NCI-H1694 treated with DMSO at 0.1 percent for 48 hours (cell line): ENCODE results near the gene LEMD2.

ENCODE experiments used
- DNase-seq: peaks from one replicate; lab custom pipeline; 2025; lab: John Stamatoyannopoulos, UW

The LEMD2 gene

GRCh38 chr6:33774774-33775173, 14.2 kb downstream of the LEMD2 start:
- no peak for DNase-seq

DNA sequence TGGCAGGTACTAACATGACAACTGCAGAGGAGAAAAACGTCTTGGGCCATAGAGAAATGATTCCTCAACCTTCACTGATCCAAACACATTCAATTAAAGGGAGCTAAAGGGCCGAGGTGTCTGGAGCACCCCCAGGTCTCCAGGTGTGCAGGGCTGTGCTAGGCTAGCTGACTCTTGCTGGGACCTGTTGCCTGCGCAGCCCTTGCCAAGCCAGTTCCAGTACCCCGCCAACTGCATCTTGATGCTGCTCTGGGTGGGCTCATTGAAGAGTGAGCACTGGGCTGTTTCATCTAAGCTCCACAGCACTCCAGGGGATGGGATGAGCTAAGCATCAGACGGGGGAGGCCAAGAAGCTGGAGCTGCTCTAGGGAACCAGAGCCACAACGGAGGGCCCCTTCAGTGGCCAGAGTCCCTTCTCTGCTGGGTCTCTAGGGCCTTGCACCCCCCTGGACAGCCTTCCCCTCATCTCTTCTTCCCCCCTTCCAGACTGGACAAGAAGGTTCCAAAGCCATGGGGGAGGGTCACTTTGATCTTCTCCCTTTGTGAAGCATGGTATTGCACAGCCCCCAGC, 15.9 kb downstream of the LEMD2 start:
- no peak for DNase-seq

DNA sequence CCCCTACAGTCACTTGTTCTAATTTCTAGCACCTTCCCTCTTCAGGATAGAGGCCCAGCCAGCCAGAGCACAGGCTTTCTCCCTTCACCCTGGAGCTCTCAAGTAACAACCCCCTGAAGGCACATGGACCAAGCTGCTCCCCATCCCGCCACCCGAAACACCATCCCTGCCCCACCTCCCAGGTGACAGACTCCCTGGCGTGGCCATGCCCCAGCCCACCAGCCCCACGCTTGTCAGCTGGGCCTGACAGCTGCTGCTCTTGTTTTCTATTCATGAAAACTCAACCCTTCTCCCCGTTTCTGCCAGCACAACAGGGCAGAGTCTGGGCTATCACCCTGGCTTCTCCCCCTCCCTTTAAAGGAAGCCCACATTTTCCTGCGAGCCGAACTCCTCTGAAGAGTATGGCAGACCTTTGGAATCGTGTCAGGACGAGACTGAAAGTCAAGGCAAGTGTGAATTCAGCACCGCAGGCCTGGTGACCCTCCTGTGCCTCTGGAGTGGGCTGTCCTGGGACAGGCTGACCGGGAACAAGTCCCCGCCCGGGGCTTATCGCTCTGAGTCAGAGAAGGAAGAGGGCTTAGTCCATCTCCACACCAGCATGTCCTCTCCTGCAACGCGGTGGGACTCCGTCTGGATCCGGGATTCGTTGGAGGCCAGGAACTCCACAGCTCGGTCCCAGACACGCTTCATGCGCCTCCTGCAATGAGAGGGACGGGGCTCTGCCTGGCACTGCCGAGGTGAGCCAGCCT, 16.7 kb downstream of the LEMD2 start:
- peak; percentile 18 for DNase-seq

- DNase-seq: peak; percentile 63
Measured at GRCh38 chr6:33771146-33772081, 17.5 kb downstream of the LEMD2 start.

GRCh38 chr6:33770833-33771145, 18.1 kb downstream of the LEMD2 start:
- no peak for DNase-seq

GRCh38 chr6:33770124-33770832, 18.7 kb downstream of the LEMD2 start:
- no peak for DNase-seq

GRCh38 chr6:33769248-33769821, 19.6 kb downstream of the LEMD2 start:
- no peak for DNase-seq

DNA sequence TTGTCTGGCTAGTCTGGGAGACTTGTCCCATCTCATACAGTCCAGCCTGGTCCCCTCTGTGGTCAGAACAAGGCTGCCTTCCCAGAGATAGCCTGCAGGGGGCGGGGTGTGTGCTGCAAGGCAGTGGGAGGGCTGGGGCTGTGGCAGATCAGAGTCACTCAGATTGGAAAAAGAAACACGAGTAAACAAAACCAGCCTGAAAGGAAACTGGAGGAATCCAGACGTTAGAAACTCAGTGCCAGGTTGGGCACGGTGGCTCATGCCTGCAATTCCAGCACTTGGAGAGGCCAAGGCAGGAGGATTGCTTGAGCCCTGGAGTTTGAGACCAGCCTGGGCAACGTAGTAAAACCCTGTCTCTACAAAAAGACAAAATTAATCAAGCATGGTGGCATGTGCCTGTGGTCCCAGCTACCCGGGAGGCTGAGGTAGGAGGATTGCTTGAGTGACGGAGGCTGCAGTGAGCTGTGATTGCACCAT, 20.2 kb downstream of the LEMD2 start:
- DNase-seq: peak; percentile 43

- DNase-seq: no peak
Measured at GRCh38 chr6:33766921-33767907, 21.7 kb downstream of the LEMD2 start.

DNA sequence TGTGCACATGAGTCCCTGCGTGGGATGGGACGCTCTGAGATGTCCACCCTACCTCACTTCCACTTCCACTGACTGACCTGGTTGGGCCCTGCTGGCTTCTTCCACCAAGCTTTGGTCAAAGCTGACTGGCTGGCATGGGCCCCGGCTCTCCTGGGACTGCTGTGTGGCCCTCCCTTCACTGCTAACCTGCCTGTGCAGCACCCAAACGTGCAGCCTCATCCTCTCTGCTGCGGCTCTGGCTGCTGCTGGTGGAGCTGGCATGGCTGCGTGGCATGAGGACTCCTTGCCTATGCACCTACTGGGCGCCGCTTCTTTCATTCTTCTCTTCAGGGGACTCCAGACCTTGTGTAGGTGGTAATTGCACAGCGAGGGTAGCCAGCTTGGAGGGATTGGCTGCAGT, 23.6 kb downstream of the LEMD2 start:
- DNase-seq: no peak

DNA sequence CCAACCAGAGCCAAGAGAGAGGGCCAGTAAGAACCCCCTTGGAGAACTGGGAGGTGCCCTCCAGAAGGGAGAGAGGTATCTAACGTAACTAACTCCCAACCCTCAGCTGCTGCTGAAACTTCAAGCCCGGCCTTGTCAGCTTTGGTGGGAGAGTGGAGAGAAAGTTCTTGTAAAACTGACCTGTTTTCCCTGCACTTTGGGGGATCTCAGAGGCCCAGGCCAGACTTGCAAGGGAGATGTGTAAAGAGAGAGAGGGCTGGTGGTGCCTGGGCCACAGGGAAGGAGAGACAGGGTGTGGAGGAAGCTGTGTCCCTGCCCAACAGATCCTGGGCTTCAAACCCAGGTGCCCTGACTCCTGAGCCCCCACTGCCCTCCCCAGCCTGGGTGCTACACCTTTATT, 24.9 kb downstream of the LEMD2 start:
- no peak for DNase-seq

GRCh38 chr6:33763483-33763882, 25.4 kb downstream of the LEMD2 start:
- DNase-seq: no peak

DNA sequence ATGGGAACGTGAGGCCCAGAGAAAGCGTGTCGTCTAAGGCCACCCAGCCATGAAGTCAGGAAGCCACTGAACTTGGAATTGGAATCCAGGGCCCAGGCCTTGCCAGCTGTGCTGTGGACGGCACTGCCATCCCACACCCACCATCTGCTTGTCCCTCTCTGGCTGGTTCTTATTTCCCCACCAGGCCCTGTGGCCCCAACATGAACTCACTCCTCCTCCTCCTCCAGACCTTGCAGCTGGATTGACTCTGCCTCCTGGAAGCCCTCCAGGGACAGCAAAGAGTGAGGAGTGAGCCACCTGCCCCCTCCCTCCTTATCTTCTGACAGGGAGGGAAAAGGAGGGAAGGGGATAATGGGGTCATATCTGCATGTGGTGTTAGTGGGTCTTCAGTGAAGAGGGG, 26.2 kb downstream of the LEMD2 start:
- DNase-seq: no peak

DNA sequence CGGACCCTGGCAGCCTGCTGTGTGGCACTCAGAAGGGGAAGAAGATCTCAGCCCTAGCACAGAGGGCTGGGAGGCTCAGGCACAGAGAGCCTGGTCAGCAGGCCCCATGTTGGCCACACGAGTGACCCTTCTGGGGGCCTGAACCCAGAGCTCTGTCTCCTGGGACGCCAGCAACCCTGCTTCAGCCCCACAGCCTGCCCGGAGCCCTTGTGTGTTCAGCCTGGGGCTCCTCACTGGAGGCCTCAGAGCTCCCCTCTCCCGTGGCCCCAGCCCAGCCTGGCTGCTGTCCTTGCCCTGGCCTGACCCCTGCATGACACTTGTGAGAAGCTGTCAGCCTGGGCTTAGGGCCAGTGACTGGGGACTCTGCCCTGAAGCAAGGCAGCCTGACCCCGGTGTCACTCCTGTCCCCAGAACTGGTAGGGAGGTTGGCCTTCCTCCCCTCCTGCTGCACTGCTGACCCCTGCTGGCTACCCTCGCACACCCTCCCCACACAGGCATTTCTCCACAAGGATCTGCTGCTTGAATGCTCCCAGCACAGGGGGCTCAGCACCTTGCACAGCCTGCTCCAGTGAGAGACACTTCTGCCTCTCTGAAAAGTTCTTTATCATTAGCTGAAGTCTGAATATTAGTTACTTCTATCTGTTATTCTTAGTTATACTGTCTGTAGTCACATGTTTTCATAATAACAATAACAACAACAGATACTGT, 26.9 kb downstream of the LEMD2 start:
- DNase-seq: peak; percentile 55

DNA sequence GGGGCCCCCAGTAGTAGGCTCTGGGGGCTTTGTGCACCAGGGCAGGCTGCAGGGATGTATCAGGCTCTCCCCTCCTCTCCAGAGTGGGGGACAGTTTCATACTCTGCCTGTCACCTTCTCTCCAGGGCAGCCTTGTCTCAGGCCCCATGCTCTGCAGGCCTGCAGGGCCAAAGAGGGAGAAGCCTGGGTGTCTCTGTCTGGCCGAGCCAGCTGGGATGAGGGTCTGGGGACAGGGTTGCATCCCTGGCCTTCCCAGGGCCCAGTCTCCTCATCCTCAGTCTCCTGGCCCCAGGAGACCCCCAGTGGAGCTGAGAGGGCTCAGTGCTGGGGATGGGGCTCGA, 27.4 kb downstream of the LEMD2 start:
- no peak for DNase-seq

GRCh38 chr6:33759887-33760629, 28.9 kb downstream of the LEMD2 start:
- DNase-seq: no peak

DNA sequence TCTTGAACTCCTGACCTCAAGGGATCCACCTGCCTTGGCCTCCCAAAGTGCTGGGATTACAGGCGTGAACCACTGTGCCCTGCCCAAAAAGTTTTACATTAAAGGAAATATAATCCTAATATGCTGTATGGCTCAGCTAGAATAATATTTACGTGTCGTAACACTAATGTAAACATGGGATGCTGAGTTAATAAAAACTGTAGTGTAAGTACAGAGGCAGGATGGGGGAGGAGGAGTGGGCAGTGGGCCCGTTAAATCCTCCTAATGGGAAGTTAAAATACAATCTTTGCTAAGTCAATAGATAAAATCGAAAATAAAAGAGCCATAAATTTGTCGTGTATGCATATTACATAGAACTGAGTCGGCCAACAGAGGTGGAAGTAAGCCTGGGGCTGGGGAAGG, 30.1 kb downstream of the LEMD2 start:
- no peak for DNase-seq

DNA sequence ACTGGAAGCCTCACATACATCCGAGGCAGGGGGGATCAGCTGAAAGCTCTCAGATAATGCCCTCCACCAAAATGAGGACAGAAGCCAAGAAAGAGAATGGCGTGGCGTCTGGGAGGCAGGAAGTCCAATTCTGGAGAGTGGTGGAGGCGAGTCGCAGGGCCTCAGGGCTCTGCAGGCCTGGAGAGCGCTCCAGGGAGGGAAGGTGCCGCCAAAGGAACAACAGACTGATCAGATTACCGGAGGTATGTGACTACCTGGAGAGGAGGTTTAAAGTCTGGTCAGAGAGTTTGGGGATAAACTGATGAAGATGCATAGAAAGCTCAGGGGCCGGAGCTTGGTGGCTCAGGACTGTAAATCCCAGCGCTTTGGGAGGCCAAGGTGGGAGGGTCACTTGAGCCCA, 31.0 kb downstream of the LEMD2 start:
- DNase-seq: no peak

- no peak for DNase-seq
Measured at GRCh38 chr6:33757113-33757512, 31.8 kb downstream of the LEMD2 start.
